ENCODE results near the gene ARHGAP26.

The ARHGAP26 gene

GRCh38 chr5:142900927-142901326 is 130.8 kb downstream of the ARHGAP26 start:
- H3K4me3 ChIP-seq (ENCODE audit: low read depth, low read length): no peak overlapping the region
- TF ChIP-seq CTCF (IDR thresholded peaks at IDR 0.05; ENCODE audit: low read depth, low read length, missing control alignments): no peak
- no peak for DNase-seq (ENCODE audit: low read depth)

- no peak overlapping the region for H3K4me3 ChIP-seq (ENCODE audit: low read depth, low read length)
- TF ChIP-seq CTCF (IDR thresholded peaks at IDR 0.05; ENCODE audit: low read depth, low read length, missing control alignments): no peak
- DNase-seq (ENCODE audit: low read depth): no peak
Measured at GRCh38 chr5:142901476-142902185, 131.5 kb downstream of the ARHGAP26 start.

GRCh38 chr5:142902186-142902965 is 132.2 kb downstream of the ARHGAP26 start:
- DNase-seq (ENCODE audit: low read depth): no peak
- no peak for TF ChIP-seq CTCF (IDR thresholded peaks at IDR 0.05; ENCODE audit: low read depth, low read length, missing control alignments)
- no peak overlapping the region for H3K4me3 ChIP-seq (ENCODE audit: low read depth, low read length)

GRCh38 chr5:142904416-142904815 is 134.2 kb downstream of the ARHGAP26 start:
- no peak for DNase-seq (ENCODE audit: low read depth)
- H3K4me3 ChIP-seq (ENCODE audit: low read depth, low read length): no peak overlapping the region
- TF ChIP-seq CTCF (IDR thresholded peaks at IDR 0.05; ENCODE audit: low read depth, low read length, missing control alignments): no peak

- H3K4me3 ChIP-seq (ENCODE audit: low read depth, low read length): no peak overlapping the region
- TF ChIP-seq CTCF (IDR thresholded peaks at IDR 0.05; ENCODE audit: low read depth, low read length, missing control alignments): no peak
- no peak for DNase-seq (ENCODE audit: low read depth)
Measured at GRCh38 chr5:142905348-142905747, 135.2 kb downstream of the ARHGAP26 start.

- H3K4me3 ChIP-seq (ENCODE audit: low read depth, low read length): no peak overlapping the region
- TF ChIP-seq CTCF (IDR thresholded peaks at IDR 0.05; ENCODE audit: low read depth, low read length, missing control alignments): no peak
- DNase-seq (ENCODE audit: low read depth): no peak
Measured at GRCh38 chr5:142906863-142907671, 136.9 kb downstream of the ARHGAP26 start.
